Glutamatergic neuron (in vitro differentiated cells): Measurements from ENCODE around the gene SLC30A7. TPM values are rescaled to one million over a fixed set of nuclear protein-coding genes. Genes with fewer than 3 reads are reported as not detected.
A peak's percentile ranks its signal among the peaks of the same experiment; 100 is the strongest.

Source experiments
- DNase-seq: peaks from one replicate; pipeline ENCODE4 v3.0.0; 2022
- H3K27ac Mint-ChIP-seq: one replicate; pipeline ENCODE4 v1.8.0; 2020; ENCODE audit warnings: mild to moderate bottlenecking, mixed read lengths, inconsistent platforms; ENCODE audit not compliant: unreplicated experiment
- H3K27me3 Mint-ChIP-seq: one replicate; pipeline ENCODE4 v1.8.0; 2020; ENCODE audit warnings: mild to moderate bottlenecking, moderate library complexity, mixed read lengths, inconsistent platforms; ENCODE audit not compliant: unreplicated experiment
- H3K36me3 Mint-ChIP-seq: one replicate; pipeline ENCODE4 v1.8.0; 2020; ENCODE audit warnings: mild to moderate bottlenecking, mixed read lengths, inconsistent platforms; ENCODE audit not compliant: unreplicated experiment
- H3K4me1 Mint-ChIP-seq: one replicate; pipeline ENCODE4 v1.8.0; 2020; ENCODE audit warnings: mild to moderate bottlenecking, low read depth, mixed read lengths, inconsistent platforms; ENCODE audit not compliant: unreplicated experiment
- H3K4me3 Mint-ChIP-seq: one replicate; pipeline ENCODE4 v1.8.0; 2020; ENCODE audit warnings: mild to moderate bottlenecking, mixed read lengths, inconsistent platforms; ENCODE audit not compliant: unreplicated experiment
- H3K9me3 Mint-ChIP-seq: one replicate; pipeline ENCODE4 v1.8.0; 2020; ENCODE audit warnings: mild to moderate bottlenecking, moderate library complexity, mixed read lengths, inconsistent platforms; ENCODE audit not compliant: unreplicated experiment
- total RNA-seq: library from RNA; stranded (reverse); fragmentation: NEBNext Ultra II Directional; extraction: Animal tissue kit (Norgen Biotek cat#: 25700); gene quantifications from one replicate; pipeline ENCODE4 v1.2.1, GENCODE V29; 2021; ENCODE audit not compliant: unreplicated experiment
- TF ChIP-seq, protein P1 (sequence below): fragments of 200-600 bp; sonication (generic); IDR thresholded peaks from one replicate; pipeline ENCODE4 v1.5.0; 2021; ENCODE audit not compliant: partially characterized antibody, unreplicated experiment

SLC30A7 gene
- total RNA-seq, 1 donor from 2014 or later = 21.5 TPM

DNA sequence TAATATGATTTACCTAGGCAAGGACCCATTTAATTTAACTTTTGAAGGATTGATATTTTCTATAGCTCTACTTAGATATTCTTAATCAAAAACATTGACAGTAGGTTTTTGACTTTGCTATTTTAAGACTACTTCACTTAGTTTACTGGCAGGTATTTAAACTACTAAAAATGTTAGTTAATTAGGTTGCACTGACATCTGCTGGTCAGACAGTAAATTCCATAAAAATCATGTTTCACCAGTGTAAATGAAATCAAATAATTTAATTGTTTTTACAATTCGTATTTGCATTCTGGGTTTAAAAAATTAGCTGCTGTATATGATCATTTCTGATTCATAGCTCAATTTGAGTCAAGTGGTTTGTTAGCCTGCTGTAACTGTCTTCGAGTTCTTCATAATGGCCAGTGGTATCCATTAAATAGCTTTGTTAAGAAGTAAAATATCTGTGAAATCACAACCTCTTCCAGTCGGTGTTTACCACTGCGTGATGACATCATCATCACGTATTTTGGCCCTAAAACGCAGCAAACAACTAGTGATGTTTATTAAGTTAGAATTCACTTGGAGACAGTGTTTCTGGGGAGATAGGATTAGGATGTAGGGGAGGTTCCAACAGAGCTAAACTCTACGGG is 27.4 kb upstream of the SLC30A7 start:
- H3K27ac Mint-ChIP-seq = no peak overlapping the region
- DNase-seq = no peak
- no peaks in the 10 kb centered on the region for H3K9me3 Mint-ChIP-seq
- TF ChIP-seq, protein P1, sequence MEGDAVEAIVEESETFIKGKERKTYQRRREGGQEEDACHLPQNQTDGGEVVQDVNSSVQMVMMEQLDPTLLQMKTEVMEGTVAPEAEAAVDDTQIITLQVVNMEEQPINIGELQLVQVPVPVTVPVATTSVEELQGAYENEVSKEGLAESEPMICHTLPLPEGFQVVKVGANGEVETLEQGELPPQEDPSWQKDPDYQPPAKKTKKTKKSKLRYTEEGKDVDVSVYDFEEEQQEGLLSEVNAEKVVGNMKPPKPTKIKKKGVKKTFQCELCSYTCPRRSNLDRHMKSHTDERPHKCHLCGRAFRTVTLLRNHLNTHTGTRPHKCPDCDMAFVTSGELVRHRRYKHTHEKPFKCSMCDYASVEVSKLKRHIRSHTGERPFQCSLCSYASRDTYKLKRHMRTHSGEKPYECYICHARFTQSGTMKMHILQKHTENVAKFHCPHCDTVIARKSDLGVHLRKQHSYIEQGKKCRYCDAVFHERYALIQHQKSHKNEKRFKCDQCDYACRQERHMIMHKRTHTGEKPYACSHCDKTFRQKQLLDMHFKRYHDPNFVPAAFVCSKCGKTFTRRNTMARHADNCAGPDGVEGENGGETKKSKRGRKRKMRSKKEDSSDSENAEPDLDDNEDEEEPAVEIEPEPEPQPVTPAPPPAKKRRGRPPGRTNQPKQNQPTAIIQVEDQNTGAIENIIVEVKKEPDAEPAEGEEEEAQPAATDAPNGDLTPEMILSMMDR = peak; percentile 59
- H3K36me3 Mint-ChIP-seq = no peaks in the 10 kb centered on the region
- peaks cover 5% of the 10 kb centered on the region for H3K4me1 Mint-ChIP-seq
- peaks cover 1% of the 10 kb centered on the region for H3K27me3 Mint-ChIP-seq
- no peak overlapping the region for H3K4me3 Mint-ChIP-seq

DNA sequence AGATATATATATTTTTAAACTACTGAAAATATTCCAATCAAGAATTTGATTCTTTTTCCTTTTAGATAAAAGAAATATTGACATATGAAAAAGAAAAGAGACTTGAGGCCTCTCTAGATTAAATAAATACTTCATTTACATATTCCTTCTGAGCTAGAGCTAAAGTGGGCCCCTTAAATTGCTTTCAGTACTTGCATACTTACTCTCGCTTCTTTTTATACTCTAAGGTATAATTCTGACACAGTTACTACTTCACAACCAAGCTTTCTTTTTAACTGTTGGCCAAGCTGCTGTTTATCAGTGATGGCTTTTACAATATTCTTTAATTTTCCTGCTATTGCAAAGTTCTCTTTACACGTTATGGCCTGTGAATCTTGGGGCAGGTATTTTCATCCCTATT is 25.9 kb upstream of the SLC30A7 start:
- Mint-ChIP-seq H3K4me1 (peaks cover 5% of the 10 kb centered on the region), H3K36me3 (no peaks in the 10 kb centered on the region), H3K27me3 (peaks cover 1% of the 10 kb centered on the region), H3K4me3 (no peak overlapping the region), H3K27ac (no peak overlapping the region), H3K9me3 (no peaks in the 10 kb centered on the region)
- TF ChIP-seq, protein P1 = no peak
- DNase-seq = no peak

DNA sequence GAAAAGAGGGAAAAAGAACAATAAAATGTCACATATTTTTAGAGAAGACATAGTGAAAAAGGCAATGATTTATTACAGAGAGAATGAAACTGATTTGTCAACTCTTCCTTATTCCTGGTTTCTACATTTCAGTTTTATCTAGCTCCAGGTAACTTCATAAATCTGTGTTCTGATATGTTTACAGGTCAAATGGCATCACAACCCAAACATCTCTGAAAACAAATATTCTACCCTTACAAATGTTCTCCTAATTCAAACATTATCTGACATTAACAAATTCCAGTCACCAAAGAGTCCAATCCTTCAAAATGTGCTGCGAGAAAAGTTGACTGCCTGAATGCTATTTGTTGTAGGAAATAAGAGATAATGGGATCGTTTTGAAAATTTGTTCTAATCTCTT is 21.5 kb upstream of the SLC30A7 start:
- H3K36me3 Mint-ChIP-seq = no peaks in the 10 kb centered on the region
- H3K4me1 Mint-ChIP-seq = no peaks in the 10 kb centered on the region
- H3K27me3 Mint-ChIP-seq = peaks cover 1% of the 10 kb centered on the region
- TF ChIP-seq, protein P1 = no peak
- no peak overlapping the region for H3K4me3 Mint-ChIP-seq
- no peaks in the 10 kb centered on the region for H3K9me3 Mint-ChIP-seq
- no peak for DNase-seq
- H3K27ac Mint-ChIP-seq = no peak overlapping the region

DNA sequence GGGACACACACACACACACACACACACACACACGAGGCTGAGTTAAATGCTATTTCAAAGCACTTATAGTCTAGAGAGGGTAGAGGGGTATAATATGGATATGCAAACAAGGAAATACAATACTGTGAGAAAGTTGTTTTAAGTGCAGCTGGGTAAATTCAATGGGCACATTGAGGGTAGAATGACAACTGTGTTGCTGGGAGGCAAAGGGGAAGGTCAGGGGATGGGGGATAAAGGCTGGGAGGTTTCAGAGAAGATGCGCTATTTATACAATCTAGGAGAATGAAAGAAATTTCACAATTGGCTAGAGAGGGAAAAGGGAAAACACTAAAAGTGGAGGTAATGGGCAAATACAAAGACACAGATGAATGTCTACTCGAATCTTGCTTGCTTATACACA is 20.7 kb upstream of the SLC30A7 start:
- TF ChIP-seq, protein P1 = no peak
- peaks cover 1% of the 10 kb centered on the region for H3K27me3 Mint-ChIP-seq
- no peaks in the 10 kb centered on the region for H3K9me3 Mint-ChIP-seq
- DNase-seq = no peak
- no peaks in the 10 kb centered on the region for H3K36me3 Mint-ChIP-seq
- no peaks in the 10 kb centered on the region for H3K4me1 Mint-ChIP-seq
- no peak overlapping the region for H3K4me3 Mint-ChIP-seq
- H3K27ac Mint-ChIP-seq = peak overlapping the region; percentile 30

DNA sequence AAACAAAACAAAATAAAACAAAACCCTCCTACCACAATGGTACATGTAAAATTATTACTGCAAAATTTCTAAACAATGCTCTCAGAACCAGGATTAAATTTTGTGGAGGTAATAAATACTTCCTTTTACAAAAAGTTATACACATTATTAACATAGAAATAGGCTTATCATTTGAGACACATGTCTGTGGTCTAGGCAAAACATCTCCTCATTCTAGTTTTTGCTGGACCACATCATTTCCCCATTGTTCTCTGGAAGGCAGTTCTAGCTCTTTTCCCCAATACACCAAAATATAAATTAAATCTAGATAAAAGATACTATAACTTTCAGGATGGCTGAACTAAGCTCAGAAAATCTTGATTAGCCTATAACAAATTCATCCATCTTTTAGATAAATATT is 19.6 kb upstream of the SLC30A7 start:
- no peak overlapping the region for H3K4me3 Mint-ChIP-seq
- H3K27me3 Mint-ChIP-seq = no peaks in the 10 kb centered on the region
- H3K27ac Mint-ChIP-seq = no peak overlapping the region
- no peaks in the 10 kb centered on the region for H3K4me1 Mint-ChIP-seq
- TF ChIP-seq, protein P1 = no peak
- no peaks in the 10 kb centered on the region for H3K9me3 Mint-ChIP-seq
- DNase-seq = no peak
- no peaks in the 10 kb centered on the region for H3K36me3 Mint-ChIP-seq
